CD4-positive, CD25-positive, alpha-beta regulatory T cell (primary cell): ENCODE data around the gene SLC22A17. TPM values are rescaled to one million over a fixed set of nuclear protein-coding genes. Genes with fewer than 3 reads are reported as not detected.
A peak's percentile ranks its signal among the peaks of the same experiment; 100 is the strongest.

Source experiments
- ATAC-seq, 2 donors: fragments of 150-1000 bp; cut with Tn5 transposase; one replicate each; pipeline ENCODE4 v1.10.0; 2021; ENCODE audit warnings: low read depth in 2 of 2, moderate number of reproducible peaks in 2 of 2, moderate library complexity in 1 of 2
- DNase-seq, 3 donors: peaks; one replicate each; pipeline versions ENCODE4 v3.0.0 to v3.0.0-alpha.2; 2012 to 2022; ENCODE audit warnings: mixed read lengths in 1 of 3
- H3K27ac ChIP-seq: one replicate; pipeline ENCODE4 v1.7.0; 2013; ENCODE audit warnings: mild to moderate bottlenecking, low read length; ENCODE audit not compliant: insufficient read depth, poor library complexity, severe bottlenecking
- H3K27me3 ChIP-seq: one replicate; pipeline ENCODE4 v1.7.0; 2013; ENCODE audit warnings: low read length; ENCODE audit not compliant: control insufficient read depth, insufficient read depth
- H3K36me3 ChIP-seq: one replicate; pipeline ENCODE4 v1.7.0; 2013; ENCODE audit warnings: mild to moderate bottlenecking, low read length, moderate library complexity; ENCODE audit not compliant: control insufficient read depth, insufficient read depth
- H3K4me1 ChIP-seq: 2 replicates; pipeline ENCODE4 v1.7.0; 2013; ENCODE audit warnings: mild to moderate bottlenecking, low read length; ENCODE audit not compliant: insufficient read depth, control insufficient read depth, poor library complexity, severe bottlenecking
- H3K4me3 ChIP-seq: one replicate; pipeline ENCODE4 v1.7.0; 2013; ENCODE audit warnings: low read depth, mild to moderate bottlenecking, low read length, moderate library complexity
- H3K9me3 ChIP-seq, 2 experiments: 1 replicate in 1 of 2; 2 replicates in 1 of 2; pipeline ENCODE4 v1.7.0; 2013; ENCODE audit warnings: low read length in 2 of 2, mild to moderate bottlenecking in 1 of 2, moderate library complexity in 1 of 2; ENCODE audit not compliant: control insufficient read depth in 2 of 2
- H3K27ac Mint-ChIP-seq, 3 donors: one replicate each; pipeline ENCODE4 v1.8.0; 2020 to 2022; ENCODE audit warnings: mild to moderate bottlenecking in 3 of 3, mixed read lengths in 3 of 3, moderate library complexity in 2 of 3
- H3K27me3 Mint-ChIP-seq: one replicate; pipeline ENCODE4 v1.8.0; 2022; ENCODE audit warnings: mild to moderate bottlenecking, mixed read lengths
- H3K36me3 Mint-ChIP-seq: one replicate; pipeline ENCODE4 v1.8.0; 2020; ENCODE audit warnings: mixed read lengths
- H3K4me1 Mint-ChIP-seq, 4 donors: one replicate each; pipeline ENCODE4 v1.8.0; 2020 to 2022; ENCODE audit warnings: mixed read lengths in 4 of 4, mild to moderate bottlenecking in 1 of 4
- H3K4me3 Mint-ChIP-seq, 4 donors: one replicate each; pipeline ENCODE4 v1.8.0; 2020 to 2022; ENCODE audit warnings: mild to moderate bottlenecking in 4 of 4, mixed read lengths in 4 of 4, moderate library complexity in 3 of 4
- H3K9me3 Mint-ChIP-seq, 7 donors: one replicate each; pipeline ENCODE4 v1.8.0; 2020 to 2022; ENCODE audit warnings: mixed read lengths in 7 of 7, mild to moderate bottlenecking in 3 of 7, moderate library complexity in 2 of 7
- polyA plus RNA-seq, 4 donors: library from polyadenylated mRNA; unstranded; fragments of 300-500 nt; fragmentation: Illumina TruSeq; gene quantifications; one replicate each; pipeline ENCODE4 v1.2.3, GENCODE V29; 2021
- total RNA-seq: library from RNA; stranded (reverse); gene quantifications from one replicate; pipeline ENCODE4 v1.2.3, GENCODE V29; 2022

The SLC22A17 gene
- total and polyA plus RNA-seq, 5 donors from 2014 or later = 0.94 to 3.2 (median 2.3) TPM

DNA sequence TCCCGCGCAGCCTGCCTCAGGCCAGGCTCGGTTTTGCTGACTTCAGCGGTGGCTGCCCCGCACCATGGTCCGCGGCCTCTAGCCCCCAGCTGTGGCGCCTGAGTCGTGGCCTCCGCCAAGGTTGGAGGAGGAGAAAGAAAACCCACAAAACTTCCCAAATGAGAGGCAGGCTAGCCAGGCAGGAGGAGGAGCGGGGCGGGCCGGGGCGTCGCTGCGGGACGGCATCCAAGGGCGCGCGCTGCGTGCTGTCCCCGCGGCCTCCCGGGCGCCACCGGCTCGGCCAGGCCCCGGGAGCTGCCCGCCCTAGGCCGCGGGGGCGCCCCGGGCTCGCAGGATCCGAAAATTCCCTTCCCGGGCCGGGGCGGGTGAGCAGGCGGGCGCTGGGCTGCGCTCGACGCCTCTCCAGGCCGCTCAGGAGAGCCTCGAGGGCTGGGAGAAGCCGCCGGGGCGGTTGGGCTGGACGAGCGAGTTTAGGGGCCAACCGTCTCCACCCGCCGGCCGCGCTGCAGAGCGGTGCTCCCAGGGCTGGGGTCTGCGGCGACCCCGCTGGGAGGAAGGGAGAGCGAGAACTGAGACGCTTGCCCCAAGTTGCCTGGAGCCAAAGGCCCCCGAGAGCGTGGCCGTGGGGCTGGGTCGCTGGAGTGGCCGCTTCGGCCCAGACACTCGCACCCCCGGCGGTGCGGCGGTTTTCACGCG lies 12.5 kb upstream of the SLC22A17 start, which contains the start of gene EFS:
Gene EFS (minus strand): TSS at position 137 of the 696 bp plus-strand sequence. CDS start 147 bp downstream, outside the sequence.
- Mint-ChIP-seq H3K9me3 (peaks cover 0 to 5% (median 0%) of the 10 kb centered on the region in 7 donors), H3K27ac (peak within 1 kb of the TSS in 1 of 3 donors; percentile 40), H3K27me3 (peaks cover 33% of the 10 kb centered on the region), H3K36me3 (no peaks in the 10 kb centered on the region), H3K4me1 (peaks cover 0 to 3% (median 0%) of the 10 kb centered on the region in 4 donors), H3K4me3 (no peak within 1 kb of the TSS)
- Histone ChIP-seq H3K9me3 (no peaks in the 10 kb centered on the region), H3K4me1 (no peaks in the 10 kb centered on the region), H3K27ac (no peak within 1 kb of the TSS), H3K27me3 (peaks cover 6% of the 10 kb centered on the region), H3K36me3 (no peaks in the 10 kb centered on the region), H3K4me3 (no peak within 1 kb of the TSS)
- ATAC-seq = no peak
- no peak for DNase-seq

DNA sequence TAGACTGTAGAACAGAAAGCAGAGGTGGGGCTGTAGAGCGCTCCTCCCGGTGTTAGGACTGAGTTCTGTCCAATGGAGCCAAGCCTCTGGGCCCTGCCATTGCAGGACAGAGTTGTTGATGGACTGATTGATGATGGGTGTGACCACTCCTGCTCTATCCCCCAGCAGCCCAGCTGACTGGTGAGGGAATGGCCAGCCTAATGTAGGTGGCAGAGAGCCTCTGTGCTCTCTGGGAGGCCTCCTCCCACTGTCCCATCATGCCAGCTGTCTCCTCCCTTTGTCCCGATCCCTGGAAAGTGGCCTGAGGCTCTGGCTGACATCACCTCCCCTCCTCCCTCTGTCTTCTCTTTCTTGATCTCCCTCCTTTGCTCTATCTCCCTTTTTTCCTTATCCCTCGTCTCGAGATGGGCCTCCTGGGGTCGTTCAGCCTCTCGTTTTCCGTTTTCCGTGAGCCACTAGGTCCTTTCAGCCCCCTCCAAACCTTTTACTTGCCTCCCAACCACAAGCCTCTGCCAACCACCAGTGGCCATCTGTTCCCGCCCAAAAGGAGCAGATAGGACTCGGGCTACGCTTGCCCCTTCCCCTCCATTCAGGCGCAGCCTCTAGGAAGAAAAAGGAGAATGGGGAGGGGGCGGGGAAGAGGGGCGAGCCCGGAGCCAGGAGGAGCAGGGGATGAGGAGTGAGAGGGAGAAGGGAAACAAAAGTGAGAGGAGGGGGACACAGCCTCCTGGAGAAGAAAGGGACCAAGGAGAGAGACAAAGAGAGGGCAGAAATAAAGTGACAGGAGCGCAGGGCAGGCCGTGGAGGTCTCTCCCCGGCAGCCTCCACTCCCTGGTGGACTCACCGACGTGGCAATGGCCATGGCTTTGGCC lies 11.7 kb upstream of the SLC22A17 start:
- peaks cover 0 to 3% (median 0%) of the 10 kb centered on the region in 4 donors for H3K4me1 Mint-ChIP-seq
- peak overlapping the region in 1 of 3 donors; percentile 40 for H3K27ac Mint-ChIP-seq
- H3K4me3 Mint-ChIP-seq = no peak overlapping the region

DNA sequence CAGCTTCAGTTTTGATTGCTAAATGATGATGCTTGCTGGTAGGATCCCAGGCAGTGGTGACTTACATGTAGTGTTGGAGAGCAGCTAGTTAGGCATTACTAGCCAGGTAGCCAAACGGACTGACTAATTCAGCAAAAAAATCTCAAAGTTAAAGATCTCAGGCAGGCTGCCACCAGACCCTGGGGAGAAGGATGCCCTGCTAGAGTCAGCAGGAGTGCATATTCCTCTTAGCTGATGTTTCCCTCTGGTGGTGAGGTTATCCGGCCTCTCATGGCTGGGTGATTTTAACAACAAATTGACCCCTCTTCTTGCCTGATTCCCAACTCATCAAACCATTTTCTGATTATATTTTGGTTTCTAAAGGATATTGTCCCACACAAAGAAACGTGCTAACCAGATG lies 9.5 kb upstream of the SLC22A17 start:
- ATAC-seq (no peak), DNase-seq (no peak)
- H3K4me3 Mint-ChIP-seq = no peak overlapping the region
- no peak overlapping the region for H3K4me3 ChIP-seq
- H3K27ac ChIP-seq = no peak overlapping the region
- peaks cover 0 to 3% (median 0%) of the 10 kb centered on the region in 4 donors for H3K4me1 Mint-ChIP-seq
- H3K27ac Mint-ChIP-seq = no peak overlapping the region
- peaks cover 16% of the 10 kb centered on the region for H3K27me3 Mint-ChIP-seq
- peaks cover 0 to 3% (median 0%) of the 10 kb centered on the region in 7 donors for H3K9me3 Mint-ChIP-seq
- H3K36me3 Mint-ChIP-seq = no peaks in the 10 kb centered on the region
- H3K4me1 ChIP-seq = no peaks in the 10 kb centered on the region
- peaks cover 3% of the 10 kb centered on the region for H3K27me3 ChIP-seq
- H3K9me3 ChIP-seq = no peaks in the 10 kb centered on the region
- H3K36me3 ChIP-seq = no peaks in the 10 kb centered on the region

More for the DNA sequence above, 11.7 kb upstream of the SLC22A17 start:
- Histone ChIP-seq H3K36me3 (no peaks in the 10 kb centered on the region), H3K27me3 (peaks cover 6% of the 10 kb centered on the region), H3K4me3 (no peak overlapping the region), H3K4me1 (no peaks in the 10 kb centered on the region), H3K9me3 (no peaks in the 10 kb centered on the region), H3K27ac (no peak overlapping the region)
- ATAC-seq (no peak), DNase-seq (no peak)
- H3K36me3 Mint-ChIP-seq = no peaks in the 10 kb centered on the region
- peaks cover 33% of the 10 kb centered on the region for H3K27me3 Mint-ChIP-seq
- H3K9me3 Mint-ChIP-seq = peaks cover 0 to 5% (median 0%) of the 10 kb centered on the region in 7 donors

DNA sequence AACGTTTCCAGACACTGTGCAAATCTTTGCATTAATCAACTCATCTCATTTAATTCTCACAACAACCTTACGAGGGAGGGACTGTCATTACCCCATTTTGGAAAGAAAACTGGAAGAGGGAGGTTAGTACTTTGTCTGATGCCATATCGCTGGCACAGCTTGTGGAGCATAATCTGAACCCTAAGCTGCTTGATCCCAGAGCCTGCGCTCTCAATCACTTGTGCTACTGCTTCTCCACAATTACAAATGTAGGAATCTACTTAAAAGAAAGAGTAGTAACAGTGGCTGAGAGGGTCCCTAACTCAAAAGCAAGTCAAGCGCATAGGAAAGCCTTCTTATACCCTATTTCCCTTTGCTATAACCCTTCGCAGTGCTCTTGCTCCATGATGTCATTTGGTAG lies 9.1 kb upstream of the SLC22A17 start:
- DNase-seq (no peak), ATAC-seq (no peak)
- Mint-ChIP-seq H3K4me1 (peaks cover 0 to 2% (median 0%) of the 10 kb centered on the region in 4 donors), H3K4me3 (no peak overlapping the region), H3K36me3 (no peaks in the 10 kb centered on the region), H3K27me3 (peaks cover 12% of the 10 kb centered on the region), H3K9me3 (peaks cover 0 to 3% (median 0%) of the 10 kb centered on the region in 7 donors), H3K27ac (no peak overlapping the region)
- H3K4me1 ChIP-seq = no peaks in the 10 kb centered on the region
- no peak overlapping the region for H3K4me3 ChIP-seq
- no peak overlapping the region for H3K27ac ChIP-seq
- H3K27me3 ChIP-seq = peaks cover 3% of the 10 kb centered on the region
- H3K36me3 ChIP-seq = no peaks in the 10 kb centered on the region
- H3K9me3 ChIP-seq = no peaks in the 10 kb centered on the region

DNA sequence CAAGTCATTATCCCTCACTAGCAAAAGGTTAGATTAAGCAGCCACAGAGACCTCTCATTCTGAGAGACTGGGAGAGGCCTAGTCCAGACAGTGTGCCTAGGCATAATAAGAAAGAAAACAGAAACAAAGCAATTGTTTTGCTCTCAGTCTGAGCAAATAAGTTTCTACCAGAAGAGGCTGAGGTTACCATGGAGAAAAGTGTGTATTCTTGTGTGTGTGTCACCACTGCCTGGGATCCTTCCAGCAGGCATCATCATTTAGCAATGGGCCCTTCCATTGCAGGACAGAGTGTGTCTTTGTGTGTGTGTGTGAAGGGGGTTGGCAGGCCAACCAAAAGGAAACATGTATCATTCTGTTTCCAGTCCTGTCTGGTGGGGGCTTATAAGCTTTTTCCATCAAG lies 8.6 kb upstream of the SLC22A17 start:
- H3K27ac ChIP-seq = no peak overlapping the region
- Mint-ChIP-seq H3K27me3 (peaks cover 11% of the 10 kb centered on the region), H3K9me3 (peaks cover 0 to 3% (median 0%) of the 10 kb centered on the region in 7 donors), H3K27ac (no peak overlapping the region), H3K4me3 (no peak overlapping the region), H3K4me1 (no peaks in the 10 kb centered on the region), H3K36me3 (no peaks in the 10 kb centered on the region)
- H3K4me3 ChIP-seq = no peak overlapping the region
- no peaks in the 10 kb centered on the region for H3K9me3 ChIP-seq
- H3K4me1 ChIP-seq = no peaks in the 10 kb centered on the region
- ATAC-seq (no peak), DNase-seq (no peak)
- peaks cover 3% of the 10 kb centered on the region for H3K27me3 ChIP-seq
- H3K36me3 ChIP-seq = no peaks in the 10 kb centered on the region

DNA sequence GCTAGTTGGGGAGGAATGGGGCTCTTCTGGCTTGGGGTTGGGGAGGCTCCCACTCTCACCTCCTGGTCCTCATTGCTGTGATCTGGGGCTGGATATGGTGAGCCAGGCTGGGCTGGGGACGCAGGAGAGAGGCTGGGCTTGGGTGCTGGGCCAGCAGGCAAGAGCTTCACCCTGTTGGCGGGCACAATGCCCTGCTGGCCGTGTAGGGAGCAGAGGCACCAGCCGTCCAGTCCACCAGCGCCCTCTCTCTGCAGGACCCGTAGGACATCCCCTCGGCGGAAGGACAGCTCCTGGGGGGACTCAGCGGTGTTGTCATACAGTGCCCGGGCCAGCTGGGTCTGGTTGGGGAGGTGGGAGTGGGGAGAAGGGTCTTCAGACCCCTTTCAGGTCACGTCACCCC lies 7.8 kb upstream of the SLC22A17 start:
- H3K27ac Mint-ChIP-seq = no peak overlapping the region
- H3K27me3 Mint-ChIP-seq = peaks cover 16% of the 10 kb centered on the region
- no peak overlapping the region for H3K4me3 ChIP-seq
- ATAC-seq = no peak
- H3K4me1 ChIP-seq = no peaks in the 10 kb centered on the region
- no peaks in the 10 kb centered on the region for H3K4me1 Mint-ChIP-seq
- H3K27me3 ChIP-seq = peaks cover 3% of the 10 kb centered on the region
- H3K4me3 Mint-ChIP-seq = no peak overlapping the region
- DNase-seq = no peak
- no peaks in the 10 kb centered on the region for H3K36me3 Mint-ChIP-seq
- H3K9me3 ChIP-seq = no peaks in the 10 kb centered on the region
- H3K27ac ChIP-seq = no peak overlapping the region
- peaks cover 0 to 3% (median 0%) of the 10 kb centered on the region in 7 donors for H3K9me3 Mint-ChIP-seq
- H3K36me3 ChIP-seq = no peaks in the 10 kb centered on the region

DNA sequence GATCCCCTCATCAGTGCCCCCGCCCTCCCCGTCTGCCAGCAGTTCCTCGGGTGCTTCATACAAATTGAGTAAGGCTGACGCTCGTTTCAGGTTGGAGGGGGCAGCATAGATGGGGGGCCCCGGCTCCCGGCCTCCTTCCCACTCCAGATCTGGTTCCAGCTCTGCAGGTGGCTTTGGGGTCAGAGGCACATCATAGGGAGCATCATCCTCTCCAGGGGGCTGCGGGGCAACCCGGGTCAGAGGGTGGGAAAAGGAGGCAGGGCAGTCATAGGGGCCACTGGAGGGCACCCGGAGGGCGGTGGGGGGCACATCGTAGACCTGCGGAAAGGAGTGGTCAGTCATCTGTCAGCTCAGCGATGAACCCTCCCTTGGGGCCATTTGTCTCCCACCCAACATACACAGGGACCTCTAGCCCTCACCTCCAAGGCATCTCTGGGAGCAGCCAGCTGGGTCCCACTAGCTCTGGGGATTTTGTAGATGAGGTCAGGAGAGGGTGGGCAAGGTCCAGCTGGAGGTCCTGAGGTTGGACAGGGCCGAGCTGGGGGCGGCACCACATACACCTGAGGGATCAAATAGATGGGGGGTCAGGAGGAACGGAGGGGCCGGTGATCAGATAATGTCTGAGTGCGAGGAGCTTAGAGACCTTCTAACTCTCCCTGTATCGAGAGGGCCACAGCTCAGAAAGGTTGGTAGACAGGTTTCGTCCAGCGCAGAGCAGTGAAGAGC lies 7.2 kb upstream of the SLC22A17 start:
- H3K4me3 ChIP-seq = no peak overlapping the region
- no peak overlapping the region for H3K27ac ChIP-seq
- Mint-ChIP-seq H3K9me3 (peaks cover 0 to 3% (median 0%) of the 10 kb centered on the region in 7 donors), H3K36me3 (no peaks in the 10 kb centered on the region), H3K27ac (no peak overlapping the region), H3K4me3 (no peak overlapping the region), H3K4me1 (no peaks in the 10 kb centered on the region), H3K27me3 (peaks cover 20% of the 10 kb centered on the region)
- ATAC-seq = no peak
- H3K36me3 ChIP-seq = no peaks in the 10 kb centered on the region
- H3K4me1 ChIP-seq = no peaks in the 10 kb centered on the region
- no peak for DNase-seq
- peaks cover 6% of the 10 kb centered on the region for H3K27me3 ChIP-seq
- H3K9me3 ChIP-seq = no peaks in the 10 kb centered on the region
